Measurements from ENCODE around the gene ZBTB12. TPM values are rescaled to one million over a fixed set of nuclear protein-coding genes. Genes with fewer than 3 reads are reported as not detected.

Gene ZBTB12
- 10 to 100 TPM in 5 of 7 donors, 1 to 10 TPM in 2; 1.9 to 24.8 (median 10.8) TPM for total RNA-seq
- 10 to 100 TPM in 1 of 2 donors, 1 to 10 TPM in 1; 2.4 to 10.3 TPM for polyA plus RNA-seq
- long read RNA-seq, donor 1: 0 reads
- long read RNA-seq, donor 2, transcript ZBTB12-201 (2 exons, 1,875 nt): major isoform, 6 of 6 reads
- long read RNA-seq, donor 2, partial matches to known transcripts: 0 of 6 reads
- long read RNA-seq, donor 2, other reads (novel, unspliced or antisense): 0 of 6 reads
- long read RNA-seq, donor 3: 0 reads

GRCh38 chr6:31901953-31902643 is at the start of gene ZBTB12:
Gene ZBTB12 (minus strand): TSS chr6:31902086. CDS start chr6:31901305, 781 bp downstream.
- H3K27ac ChIP-seq: peak within 1 kb of the TSS; percentile 43 to 66
- H3K4me1 ChIP-seq (ENCODE audit: insufficient read depth): peaks cover 8% of the 10 kb centered on the region
- WGBS, 3 donors: 0 to 1% (median 0%) methylated on average over 40 to 77 of the region's 77 CpGs
- H3K9me3 ChIP-seq: no peaks in the 10 kb centered on the region
- H3K36me3 ChIP-seq: no peaks in the 10 kb centered on the region
- intact Hi-C loops (cut with DNase I): loop anchor here in 3 of 4 donors (10.0 kb wide), 2 partner anchors 53 to 213 kb away; partner anchors contain the start of genes NELFE (in 2 of the 3) and SKIC2 (in 2 of the 3)
- H3K4me3 ChIP-seq: peak within 1 kb of the TSS; percentile 61
- TF ChIP-seq POLR2A (IDR thresholded peaks at IDR 0.05) (peak; percentile 64), EP300 (IDR thresholded peaks at IDR 0.05) (no peak), CTCF (IDR thresholded peaks at IDR 0.05) (peak in 2 of 3 donors; percentile 5 to 13)
- no peaks in the 10 kb centered on the region for H3K27me3 ChIP-seq
- DNase-seq: peak; percentile 96 to 97 (median 96)

- 72 to 81% (median 78%) methylated on average over 7 of the region's 7 CpGs for WGBS, 3 donors
- no peak for DNase-seq
- peaks cover 2% of the 10 kb centered on the region for H3K36me3 ChIP-seq
- intact Hi-C loops (cut with DNase I): loop anchor here in 3 of 4 donors (5.0 to 10.0 kb wide), 3 partner anchors 43 to 1335 kb away; partner anchors contain the start of genes ZBTB12 (in 2 of the 3), PFDN6 (in 1 of the 3) and WDR46 (in 1 of the 3)
- H3K4me1 ChIP-seq (ENCODE audit: insufficient read depth): peaks cover 5% of the 10 kb centered on the region
- H3K27me3 ChIP-seq: no peaks in the 10 kb centered on the region
- H3K9me3 ChIP-seq: no peaks in the 10 kb centered on the region
- no peak overlapping the region for H3K4me3 ChIP-seq
- TF ChIP-seq POLR2A (IDR thresholded peaks at IDR 0.05) (no peak), CTCF (IDR thresholded peaks at IDR 0.05) (no peak), EP300 (IDR thresholded peaks at IDR 0.05) (no peak)
- H3K27ac ChIP-seq: no peak overlapping the region
Observed at GRCh38 chr6:31949926-31950548, 48.2 kb upstream of the ZBTB12 start.

GRCh38 chr6:31948753-31949413 is 47.0 kb upstream of the ZBTB12 start:
- no peak for DNase-seq
- Histone ChIP-seq H3K27ac (no peak overlapping the region), H3K36me3 (no peaks in the 10 kb centered on the region), H3K9me3 (no peaks in the 10 kb centered on the region), H3K4me3 (no peak overlapping the region), H3K27me3 (no peaks in the 10 kb centered on the region), H3K4me1 (ENCODE audit: insufficient read depth) (peaks cover 6% of the 10 kb centered on the region)
- intact Hi-C loops (cut with DNase I): loop anchor here in 1 of 4 donors (10.0 kb wide), 1 partner anchor 1336 kb away; the partner anchor contains the start of genes PFDN6 and WDR46
- no peak for TF ChIP-seq EP300 (IDR thresholded peaks at IDR 0.05)
- TF ChIP-seq CTCF (IDR thresholded peaks at IDR 0.05): no peak
- TF ChIP-seq POLR2A (IDR thresholded peaks at IDR 0.05): no peak
- 76 to 88% (median 88%) methylated on average over 6 of the region's 6 CpGs for WGBS, 3 donors

GRCh38 chr6:31948306-31948705 is 46.4 kb upstream of the ZBTB12 start:
- Histone ChIP-seq H3K4me1 (ENCODE audit: insufficient read depth) (peaks cover 6% of the 10 kb centered on the region), H3K9me3 (no peaks in the 10 kb centered on the region), H3K36me3 (no peaks in the 10 kb centered on the region), H3K27me3 (no peaks in the 10 kb centered on the region), H3K27ac (no peak overlapping the region), H3K4me3 (no peak overlapping the region)
- 67 to 84% (median 77%) methylated on average over 5 of the region's 5 CpGs for WGBS, 3 donors
- intact Hi-C loops (cut with DNase I): loop anchor here in 1 of 4 donors (10.0 kb wide), 1 partner anchor 1336 kb away; the partner anchor contains the start of genes PFDN6 and WDR46
- no peak for DNase-seq
- no peak for TF ChIP-seq EP300 (IDR thresholded peaks at IDR 0.05)
- no peak for TF ChIP-seq CTCF (IDR thresholded peaks at IDR 0.05)
- no peak for TF ChIP-seq POLR2A (IDR thresholded peaks at IDR 0.05)

All from ovary (tissue), 10 donors.